ENCODE measurements around the gene SFTA2.

Gene SFTA2

GRCh38 chr6:30889921-30890645 is 41.9 kb downstream of the SFTA2 start:
- no peak for DNase-seq (ENCODE audit: low spot score)

GRCh38 chr6:30889496-30889885 is 42.5 kb downstream of the SFTA2 start:
- DNase-seq (ENCODE audit: low spot score), result no peak

GRCh38 chr6:30888816-30889495 is 43.0 kb downstream of the SFTA2 start:
- no peak for DNase-seq (ENCODE audit: low spot score)

GRCh38 chr6:30887901-30888815 is 43.8 kb downstream of the SFTA2 start:
- DNase-seq (ENCODE audit: low spot score), result no peak

GRCh38 chr6:30886897-30887255 is 45.1 kb downstream of the SFTA2 start:
- no peak for DNase-seq (ENCODE audit: low spot score)

- no peak for DNase-seq (ENCODE audit: low spot score)
Observed at GRCh38 chr6:30885999-30886896, 45.7 kb downstream of the SFTA2 start.

- no peak for DNase-seq (ENCODE audit: low spot score)
Observed at GRCh38 chr6:30885481-30885998, 46.4 kb downstream of the SFTA2 start.

GRCh38 chr6:30884521-30885480 is 47.2 kb downstream of the SFTA2 start:
- DNase-seq (ENCODE audit: low spot score), result no peak

- DNase-seq (ENCODE audit: low spot score), result peak; percentile 60
Observed at GRCh38 chr6:30883685-30884520, 48.1 kb downstream of the SFTA2 start, which contains the start of gene DDR1. Gene DDR1, plus strand, starts transcription at chr6:30884519. Its CDS starts 4,211 bp downstream, at chr6:30888730.

- DNase-seq (ENCODE audit: low spot score), result no peak
Observed at GRCh38 chr6:30882759-30883684, 48.9 kb downstream of the SFTA2 start.

GRCh38 chr6:30882204-30882758 is 49.7 kb downstream of the SFTA2 start:
- DNase-seq (ENCODE audit: low spot score), result no peak

- DNase-seq (ENCODE audit: low spot score), result no peak
Observed at GRCh38 chr6:30881392-30882203, 50.4 kb downstream of the SFTA2 start.

Measured in HuH-7 (cell line).